ENCODE data around the gene RRBP1. TPM values are rescaled to one million over a fixed set of nuclear protein-coding genes. Genes with fewer than 3 reads are reported as not detected.

Gene RRBP1
- total RNA-seq, 1 donor from 2014 or later = 459 TPM

- H3K27me3 Mint-ChIP-seq (ENCODE audit: low read depth) = no peaks in the 10 kb centered on the region
- peaks cover 88% of the 10 kb centered on the region for H3K4me1 Mint-ChIP-seq (ENCODE audit: low read depth)
- H3K4me3 Mint-ChIP-seq (ENCODE audit: unreplicated experiment) = no peak overlapping the region
- no peak for TF ChIP-seq CTCF (IDR thresholded peaks at IDR 0.05)
- peak; percentile 25 for DNase-seq (ENCODE audit: low spot score)
- H3K36me3 Mint-ChIP-seq (ENCODE audit: low read depth) = peaks cover 2% of the 10 kb centered on the region
- H3K27ac Mint-ChIP-seq (ENCODE audit: unreplicated experiment) = peak overlapping the region; percentile 75
- H3K9me3 Mint-ChIP-seq (ENCODE audit: low read depth) = no peaks in the 10 kb centered on the region
Measured at GRCh38 chr20:17646209-17646960, 35.7 kb downstream of the RRBP1 start.

- Mint-ChIP-seq H3K36me3 (ENCODE audit: low read depth) (peaks cover 4% of the 10 kb centered on the region), H3K27me3 (ENCODE audit: low read depth) (no peaks in the 10 kb centered on the region), H3K27ac (ENCODE audit: unreplicated experiment) (peak overlapping the region; percentile 87), H3K4me3 (ENCODE audit: unreplicated experiment) (no peak overlapping the region), H3K9me3 (ENCODE audit: low read depth) (no peaks in the 10 kb centered on the region), H3K4me1 (ENCODE audit: low read depth) (peaks cover 81% of the 10 kb centered on the region)
- TF ChIP-seq CTCF (IDR thresholded peaks at IDR 0.05) = no peak
- DNase-seq (ENCODE audit: low spot score) = peak; percentile 76
Measured at GRCh38 chr20:17645546-17646208, 36.4 kb downstream of the RRBP1 start.

GRCh38 chr20:17645010-17645409 lies 37.0 kb downstream of the RRBP1 start:
- no peaks in the 10 kb centered on the region for H3K27me3 Mint-ChIP-seq (ENCODE audit: low read depth)
- DNase-seq (ENCODE audit: low spot score) = peak; percentile 73
- no peak overlapping the region for H3K4me3 Mint-ChIP-seq (ENCODE audit: unreplicated experiment)
- peak overlapping the region; percentile 87 for H3K27ac Mint-ChIP-seq (ENCODE audit: unreplicated experiment)
- H3K4me1 Mint-ChIP-seq (ENCODE audit: low read depth) = peaks cover 78% of the 10 kb centered on the region
- H3K9me3 Mint-ChIP-seq (ENCODE audit: low read depth) = no peaks in the 10 kb centered on the region
- TF ChIP-seq CTCF (IDR thresholded peaks at IDR 0.05) = no peak
- peaks cover 6% of the 10 kb centered on the region for H3K36me3 Mint-ChIP-seq (ENCODE audit: low read depth)

GRCh38 chr20:17644451-17644850 lies 37.6 kb downstream of the RRBP1 start:
- Mint-ChIP-seq H3K27ac (ENCODE audit: unreplicated experiment) (peak overlapping the region; percentile 87), H3K9me3 (ENCODE audit: low read depth) (no peaks in the 10 kb centered on the region), H3K4me3 (ENCODE audit: unreplicated experiment) (peak overlapping the region; percentile 13), H3K4me1 (ENCODE audit: low read depth) (peaks cover 79% of the 10 kb centered on the region), H3K27me3 (ENCODE audit: low read depth) (no peaks in the 10 kb centered on the region), H3K36me3 (ENCODE audit: low read depth) (peaks cover 7% of the 10 kb centered on the region)
- no peak for TF ChIP-seq CTCF (IDR thresholded peaks at IDR 0.05)
- peak; percentile 67 for DNase-seq (ENCODE audit: low spot score)

GRCh38 chr20:17643531-17644188 lies 38.4 kb downstream of the RRBP1 start:
- DNase-seq (ENCODE audit: low spot score) = peak; percentile 43
- H3K27me3 Mint-ChIP-seq (ENCODE audit: low read depth) = no peaks in the 10 kb centered on the region
- no peak overlapping the region for H3K4me3 Mint-ChIP-seq (ENCODE audit: unreplicated experiment)
- no peaks in the 10 kb centered on the region for H3K9me3 Mint-ChIP-seq (ENCODE audit: low read depth)
- H3K27ac Mint-ChIP-seq (ENCODE audit: unreplicated experiment) = peak overlapping the region; percentile 87
- TF ChIP-seq CTCF (IDR thresholded peaks at IDR 0.05) = no peak
- H3K36me3 Mint-ChIP-seq (ENCODE audit: low read depth) = peaks cover 12% of the 10 kb centered on the region
- H3K4me1 Mint-ChIP-seq (ENCODE audit: low read depth) = peaks cover 78% of the 10 kb centered on the region
